ENCODE results near the gene TTLL7. TPM values are rescaled to one million over a fixed set of nuclear protein-coding genes. Genes with fewer than 3 reads are reported as not detected.

Gene TTLL7
- total and polyA plus RNA-seq, 2 experiments from 2014 or later: 3.8 to 7.7 TPM

DNA sequence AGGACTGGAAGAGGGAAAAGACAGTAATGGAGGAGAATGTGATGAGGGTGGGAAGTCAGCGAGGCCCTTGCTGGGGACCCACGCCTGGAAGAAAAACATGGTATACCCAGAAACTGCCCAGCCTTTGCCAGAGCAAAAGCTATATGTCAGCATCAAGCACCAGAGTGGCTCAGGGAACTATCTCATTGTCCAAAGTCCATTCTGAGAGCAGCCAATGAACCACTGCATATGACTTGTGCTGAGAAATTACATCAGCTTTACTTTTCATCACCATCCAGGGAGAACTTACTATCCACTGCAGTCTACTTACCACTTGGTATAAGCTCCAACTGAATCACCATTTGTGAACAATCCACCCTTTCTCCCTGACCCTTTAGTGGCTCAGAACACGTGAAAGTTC is 148.1 kb downstream of the TTLL7 start:
- H3K4me1 ChIP-seq (ENCODE audit: low read depth): no peaks in the 10 kb centered on the region
- H3K27me3 ChIP-seq: peaks cover 4% of the 10 kb centered on the region
- TF ChIP-seq, protein P1, sequence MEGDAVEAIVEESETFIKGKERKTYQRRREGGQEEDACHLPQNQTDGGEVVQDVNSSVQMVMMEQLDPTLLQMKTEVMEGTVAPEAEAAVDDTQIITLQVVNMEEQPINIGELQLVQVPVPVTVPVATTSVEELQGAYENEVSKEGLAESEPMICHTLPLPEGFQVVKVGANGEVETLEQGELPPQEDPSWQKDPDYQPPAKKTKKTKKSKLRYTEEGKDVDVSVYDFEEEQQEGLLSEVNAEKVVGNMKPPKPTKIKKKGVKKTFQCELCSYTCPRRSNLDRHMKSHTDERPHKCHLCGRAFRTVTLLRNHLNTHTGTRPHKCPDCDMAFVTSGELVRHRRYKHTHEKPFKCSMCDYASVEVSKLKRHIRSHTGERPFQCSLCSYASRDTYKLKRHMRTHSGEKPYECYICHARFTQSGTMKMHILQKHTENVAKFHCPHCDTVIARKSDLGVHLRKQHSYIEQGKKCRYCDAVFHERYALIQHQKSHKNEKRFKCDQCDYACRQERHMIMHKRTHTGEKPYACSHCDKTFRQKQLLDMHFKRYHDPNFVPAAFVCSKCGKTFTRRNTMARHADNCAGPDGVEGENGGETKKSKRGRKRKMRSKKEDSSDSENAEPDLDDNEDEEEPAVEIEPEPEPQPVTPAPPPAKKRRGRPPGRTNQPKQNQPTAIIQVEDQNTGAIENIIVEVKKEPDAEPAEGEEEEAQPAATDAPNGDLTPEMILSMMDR (IDR thresholded peaks at IDR 0.05; ENCODE audit: low read depth, low read length): no peak
- H3K27ac ChIP-seq: no peak overlapping the region
- no peaks in the 10 kb centered on the region for H3K36me3 ChIP-seq
- no peak for DNase-seq (ENCODE audit: low read depth in 1 of 2, low spot score in 1 of 2)
- H3K4me3 ChIP-seq: no peak overlapping the region
- H3K9me3 ChIP-seq (ENCODE audit: low read depth): no peaks in the 10 kb centered on the region

DNA sequence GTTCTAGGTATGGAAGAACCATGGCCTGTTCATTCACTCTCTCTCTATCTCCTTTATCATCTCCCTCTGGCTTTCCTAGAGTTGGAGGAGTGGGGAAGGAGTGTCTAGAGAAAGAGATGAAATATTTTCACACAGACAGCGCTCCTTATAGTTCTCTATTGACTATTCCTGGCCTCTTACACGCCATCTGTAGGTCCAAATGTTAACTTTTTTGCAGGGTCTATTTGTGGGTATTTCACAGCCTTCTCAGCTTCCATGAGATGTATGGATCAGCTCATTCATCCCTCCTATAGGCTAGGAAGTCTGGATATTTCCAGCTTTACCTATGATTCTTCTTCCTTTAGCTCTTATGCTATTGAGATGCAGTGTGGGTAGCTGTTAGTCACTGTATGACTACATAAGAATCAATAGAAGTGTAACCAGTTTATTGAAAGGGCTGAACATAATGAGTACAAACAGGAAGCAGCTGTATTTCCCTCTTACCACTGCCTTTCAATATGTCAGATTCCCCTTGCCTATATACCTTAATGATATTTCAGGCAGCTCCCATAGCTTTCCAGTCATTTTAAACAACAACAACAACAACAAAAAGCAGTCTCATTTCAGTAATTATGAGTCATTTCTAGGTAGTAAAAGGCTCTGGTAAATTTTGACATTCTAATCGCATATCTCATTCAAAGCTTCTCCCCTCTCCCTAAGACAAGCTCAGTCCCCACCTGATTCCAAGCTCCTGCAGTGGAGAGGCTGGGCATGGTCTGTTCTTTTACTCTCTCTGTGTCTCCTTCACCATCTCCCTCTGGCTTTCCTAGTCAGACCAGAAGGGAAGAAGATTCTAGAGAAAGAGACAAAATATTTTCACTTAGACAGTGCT is 149.5 kb downstream of the TTLL7 start:
- no peak for DNase-seq (ENCODE audit: low read depth in 1 of 2, low spot score in 1 of 2)
- Histone ChIP-seq H3K4me1 (ENCODE audit: low read depth) (no peaks in the 10 kb centered on the region), H3K4me3 (no peak overlapping the region), H3K27me3 (peaks cover 4% of the 10 kb centered on the region), H3K9me3 (ENCODE audit: low read depth) (no peaks in the 10 kb centered on the region), H3K27ac (no peak overlapping the region), H3K36me3 (no peaks in the 10 kb centered on the region)
- TF ChIP-seq, protein P1 (IDR thresholded peaks at IDR 0.05; ENCODE audit: low read depth, low read length): no peak

DNA sequence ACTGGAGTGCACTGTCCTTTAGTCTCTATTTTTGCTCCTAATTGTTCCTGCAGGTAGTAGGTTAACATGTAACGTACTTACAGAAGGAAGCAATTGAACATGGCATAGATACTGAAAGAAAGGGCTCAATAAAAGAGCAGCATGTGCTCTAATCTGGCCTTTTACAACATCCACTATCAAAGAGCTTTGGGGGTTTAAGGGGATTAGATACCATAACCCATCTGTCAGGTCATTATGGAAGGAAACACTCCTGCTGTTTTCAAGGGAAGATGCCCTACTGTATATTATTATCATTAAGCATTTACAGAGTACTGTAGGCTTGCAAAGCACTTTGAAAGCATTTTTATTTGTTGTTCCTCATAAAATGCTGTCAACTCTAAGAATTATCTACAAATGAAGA is 152.8 kb downstream of the TTLL7 start:
- Histone ChIP-seq H3K36me3 (no peaks in the 10 kb centered on the region), H3K4me3 (no peak overlapping the region), H3K27ac (no peak overlapping the region), H3K4me1 (ENCODE audit: low read depth) (peaks cover 6% of the 10 kb centered on the region), H3K27me3 (peaks cover 4% of the 10 kb centered on the region), H3K9me3 (ENCODE audit: low read depth) (no peaks in the 10 kb centered on the region)
- no peak for DNase-seq (ENCODE audit: low read depth in 1 of 2, low spot score in 1 of 2)
- TF ChIP-seq, protein P1 (IDR thresholded peaks at IDR 0.05; ENCODE audit: low read depth, low read length): no peak

GRCh38 chr1:83845437-83846071 is 153.4 kb downstream of the TTLL7 start:
- DNase-seq (ENCODE audit: low read depth in 1 of 2, low spot score in 1 of 2): peak in 1 of 2 donors; percentile 14
- Histone ChIP-seq H3K27me3 (peaks cover 4% of the 10 kb centered on the region), H3K9me3 (ENCODE audit: low read depth) (no peaks in the 10 kb centered on the region), H3K4me3 (no peak overlapping the region), H3K4me1 (ENCODE audit: low read depth) (peaks cover 6% of the 10 kb centered on the region), H3K36me3 (no peaks in the 10 kb centered on the region), H3K27ac (no peak overlapping the region)
- TF ChIP-seq, protein P1 (IDR thresholded peaks at IDR 0.05; ENCODE audit: low read depth, low read length): no peak

GRCh38 chr1:83844546-83844945 is 154.4 kb downstream of the TTLL7 start:
- TF ChIP-seq, protein P1 (IDR thresholded peaks at IDR 0.05; ENCODE audit: low read depth, low read length): no peak
- Histone ChIP-seq H3K36me3 (no peaks in the 10 kb centered on the region), H3K4me3 (no peak overlapping the region), H3K27ac (no peak overlapping the region), H3K27me3 (peaks cover 4% of the 10 kb centered on the region), H3K9me3 (ENCODE audit: low read depth) (no peaks in the 10 kb centered on the region), H3K4me1 (ENCODE audit: low read depth) (peaks cover 6% of the 10 kb centered on the region)
- DNase-seq (ENCODE audit: low read depth in 1 of 2, low spot score in 1 of 2): no peak
